ENCODE data around the gene ARHGAP15. TPM values are rescaled to one million over a fixed set of nuclear protein-coding genes. Genes with fewer than 3 reads are reported as not detected.

Gene ARHGAP15
- total and polyA plus RNA-seq, 9 donors: 6.7 to 21.0 (median 9.7) TPM

DNA sequence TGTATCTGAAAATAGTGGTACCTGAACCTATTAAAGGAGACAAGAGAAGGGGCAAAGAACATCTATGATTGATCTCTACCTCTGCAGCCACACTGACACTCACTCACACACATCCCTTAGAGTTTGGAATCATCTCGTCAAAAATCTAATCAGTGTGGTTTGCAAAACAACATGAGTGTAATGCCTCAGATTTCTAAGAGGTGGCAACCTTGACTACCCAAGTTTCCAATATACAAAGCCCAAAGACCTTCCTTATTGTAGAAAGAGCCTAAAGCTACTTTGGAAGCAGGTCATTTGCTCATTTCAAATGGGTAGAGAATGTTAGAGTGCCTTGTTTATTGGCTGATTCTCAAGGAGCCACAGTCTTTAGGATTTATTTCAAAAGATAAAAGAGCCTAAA lies 444.9 kb downstream of the ARHGAP15 start:
- H3K27me3 ChIP-seq (ENCODE audit: control insufficient read depth, insufficient read depth, low read length): no peaks in the 10 kb centered on the region
- no peak overlapping the region for H3K4me3 ChIP-seq (ENCODE audit: low read length)
- no peak overlapping the region for H3K27ac ChIP-seq (ENCODE audit: low read length)
- no CpG with 5 or more reads among the region's 1 CpG for WGBS (ENCODE audit: insufficient coverage)
- no peak for DNase-seq
- H3K36me3 ChIP-seq (ENCODE audit: control insufficient read depth, insufficient read depth, low read length): no peaks in the 10 kb centered on the region
- H3K4me1 ChIP-seq (ENCODE audit: control insufficient read depth, insufficient read depth, low read length): no peaks in the 10 kb centered on the region
- no peaks in the 10 kb centered on the region for H3K9me3 ChIP-seq (replicated peaks; ENCODE audit: control insufficient read depth, low read depth, low read length)

DNA sequence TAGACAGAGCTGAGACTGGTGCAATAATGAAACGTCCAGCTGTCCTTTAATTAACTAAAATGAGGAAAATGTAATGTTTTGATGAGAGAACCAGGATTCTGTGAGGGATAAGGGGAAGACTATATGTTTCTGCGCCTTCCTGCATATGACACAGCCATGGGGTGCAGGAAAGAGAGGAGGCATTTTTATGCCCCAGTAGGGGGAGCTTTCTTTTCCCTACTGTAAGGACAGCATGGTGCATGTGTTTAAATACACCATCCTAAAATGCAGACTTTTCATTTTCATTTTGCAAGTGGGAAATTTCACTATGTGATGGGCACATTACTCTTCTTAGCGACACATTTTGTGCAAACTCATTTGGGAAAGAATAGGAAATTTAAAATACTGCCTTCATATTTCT lies 446.1 kb downstream of the ARHGAP15 start:
- no peak overlapping the region for H3K27ac ChIP-seq (ENCODE audit: low read length)
- DNase-seq: no peak
- no peaks in the 10 kb centered on the region for H3K9me3 ChIP-seq (replicated peaks; ENCODE audit: control insufficient read depth, low read depth, low read length)
- H3K4me3 ChIP-seq (ENCODE audit: low read length): no peak overlapping the region
- no peaks in the 10 kb centered on the region for H3K27me3 ChIP-seq (ENCODE audit: control insufficient read depth, insufficient read depth, low read length)
- H3K36me3 ChIP-seq (ENCODE audit: control insufficient read depth, insufficient read depth, low read length): no peaks in the 10 kb centered on the region
- 80% methylated on average over 1 of the region's 3 CpGs for WGBS (ENCODE audit: insufficient coverage)
- H3K4me1 ChIP-seq (ENCODE audit: control insufficient read depth, insufficient read depth, low read length): no peaks in the 10 kb centered on the region

DNA sequence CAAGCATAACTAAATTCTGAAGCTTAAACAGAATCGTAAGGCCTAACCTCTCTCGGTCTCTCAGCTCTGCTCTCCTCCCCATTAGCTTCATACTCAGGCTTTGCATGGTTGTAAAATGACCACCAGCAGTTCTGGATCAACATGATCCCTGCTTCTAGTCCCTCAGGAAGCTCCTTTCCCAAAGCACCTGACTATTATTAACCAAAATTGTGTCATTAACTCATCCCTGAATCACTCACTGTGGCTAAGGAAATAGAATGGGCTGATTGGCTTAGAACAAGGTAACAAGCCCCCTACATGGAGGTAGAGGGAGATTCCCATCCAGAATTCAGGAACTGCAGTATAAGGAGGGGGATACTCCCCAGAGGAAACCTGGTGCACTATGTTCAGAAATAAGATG lies 448.3 kb downstream of the ARHGAP15 start:
- 63% methylated on average over 2 of the region's 2 CpGs for WGBS (ENCODE audit: insufficient coverage)

DNA sequence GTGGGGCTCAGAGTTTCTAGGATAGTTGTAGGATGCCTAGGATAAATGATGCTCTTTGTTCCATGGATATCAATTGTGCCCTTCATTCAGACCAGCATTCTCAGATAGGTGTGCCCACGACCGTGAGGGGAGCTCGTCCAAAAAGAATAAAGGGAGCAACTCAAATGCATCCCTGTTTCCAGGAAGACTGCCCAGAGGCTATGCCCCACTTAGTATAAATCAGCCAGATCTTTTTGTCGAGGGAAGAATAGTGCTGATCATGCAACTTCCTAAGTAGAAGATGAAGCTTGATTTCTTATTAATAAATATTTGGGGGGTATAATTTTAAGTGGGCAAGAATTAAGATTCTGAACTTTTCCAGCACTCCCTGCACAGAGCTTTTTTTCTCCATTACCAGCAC lies 450.2 kb downstream of the ARHGAP15 start:
- Histone ChIP-seq H3K36me3 (ENCODE audit: control insufficient read depth, insufficient read depth, low read length) (no peaks in the 10 kb centered on the region), H3K4me1 (ENCODE audit: control insufficient read depth, insufficient read depth, low read length) (no peaks in the 10 kb centered on the region), H3K4me3 (ENCODE audit: low read length) (no peak overlapping the region), H3K9me3 (replicated peaks; ENCODE audit: control insufficient read depth, low read depth, low read length) (no peaks in the 10 kb centered on the region), H3K27ac (ENCODE audit: low read length) (no peak overlapping the region), H3K27me3 (ENCODE audit: control insufficient read depth, insufficient read depth, low read length) (no peaks in the 10 kb centered on the region)
- no peak for DNase-seq
- WGBS (ENCODE audit: insufficient coverage): 100% methylated on average over 1 of the region's 4 CpGs

More for the DNA sequence above, 448.3 kb downstream of the ARHGAP15 start:
- Histone ChIP-seq H3K27me3 (ENCODE audit: control insufficient read depth, insufficient read depth, low read length) (no peaks in the 10 kb centered on the region), H3K4me3 (ENCODE audit: low read length) (no peak overlapping the region), H3K4me1 (ENCODE audit: control insufficient read depth, insufficient read depth, low read length) (no peaks in the 10 kb centered on the region), H3K9me3 (replicated peaks; ENCODE audit: control insufficient read depth, low read depth, low read length) (no peaks in the 10 kb centered on the region), H3K36me3 (ENCODE audit: control insufficient read depth, insufficient read depth, low read length) (no peaks in the 10 kb centered on the region), H3K27ac (ENCODE audit: low read length) (no peak overlapping the region)
- no peak for DNase-seq

DNA sequence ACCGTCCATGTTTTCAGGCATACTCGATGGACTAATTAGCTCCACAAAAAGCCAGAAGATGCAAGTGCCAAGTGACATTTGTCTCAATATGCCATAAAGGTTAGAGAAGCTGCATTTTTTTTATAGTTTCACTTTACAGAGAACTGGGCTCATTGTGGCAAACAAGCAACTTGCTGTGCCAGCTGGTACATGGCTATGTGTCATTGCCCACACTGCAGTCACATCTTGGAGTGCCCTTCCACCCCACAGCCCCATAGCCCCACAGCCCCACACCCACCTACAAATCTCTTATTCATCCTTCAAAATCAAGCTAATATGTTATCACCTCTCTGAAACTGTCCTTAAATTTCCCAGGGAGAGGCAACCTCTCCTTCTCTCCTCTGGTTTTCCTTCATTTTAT lies 451.9 kb downstream of the ARHGAP15 start:
- no peak overlapping the region for H3K4me3 ChIP-seq (ENCODE audit: low read length)
- no peak for DNase-seq
- 73% methylated on average over 2 of the region's 2 CpGs for WGBS (ENCODE audit: insufficient coverage)
- no peaks in the 10 kb centered on the region for H3K4me1 ChIP-seq (ENCODE audit: control insufficient read depth, insufficient read depth, low read length)
- H3K9me3 ChIP-seq (replicated peaks; ENCODE audit: control insufficient read depth, low read depth, low read length): no peaks in the 10 kb centered on the region
- H3K27ac ChIP-seq (ENCODE audit: low read length): no peak overlapping the region
- no peaks in the 10 kb centered on the region for H3K27me3 ChIP-seq (ENCODE audit: control insufficient read depth, insufficient read depth, low read length)
- no peaks in the 10 kb centered on the region for H3K36me3 ChIP-seq (ENCODE audit: control insufficient read depth, insufficient read depth, low read length)

DNA sequence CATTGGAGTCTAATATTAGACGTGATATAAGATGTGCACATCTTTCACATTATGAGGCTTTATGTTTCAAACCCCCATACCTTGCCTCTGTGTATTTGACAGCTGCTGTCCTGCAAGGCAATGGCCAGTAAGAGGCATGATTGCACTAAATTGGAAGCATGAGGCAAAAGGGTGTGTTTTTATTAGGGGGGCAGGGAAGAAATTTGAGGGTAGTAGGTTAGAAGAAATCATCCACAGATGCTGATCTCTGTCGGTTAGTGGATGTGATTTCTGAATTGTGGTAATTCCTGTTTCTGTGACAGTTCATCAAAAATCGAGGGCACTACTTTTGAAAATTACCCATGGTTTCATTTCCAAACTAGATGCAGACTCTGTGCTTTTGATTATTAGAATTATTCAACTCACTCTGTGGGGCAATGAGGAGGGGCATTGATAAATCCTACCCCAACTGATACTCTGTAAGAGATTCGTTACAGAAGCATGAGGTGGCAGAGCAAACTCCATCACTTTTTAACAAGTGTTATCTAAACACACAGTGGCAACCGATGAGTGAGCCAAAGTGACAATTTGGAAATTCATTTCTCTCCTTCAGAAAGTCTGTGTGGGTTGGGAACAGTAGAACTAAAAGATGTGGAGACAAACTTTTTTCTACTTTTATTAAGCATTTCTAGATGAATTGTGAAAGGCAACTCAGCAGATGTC lies 453.0 kb downstream of the ARHGAP15 start:
- WGBS (ENCODE audit: insufficient coverage): no CpG with 5 or more reads among the region's 5 CpGs
- Histone ChIP-seq H3K4me3 (ENCODE audit: low read length) (no peak overlapping the region), H3K36me3 (ENCODE audit: control insufficient read depth, insufficient read depth, low read length) (no peaks in the 10 kb centered on the region), H3K27ac (ENCODE audit: low read length) (no peak overlapping the region), H3K27me3 (ENCODE audit: control insufficient read depth, insufficient read depth, low read length) (no peaks in the 10 kb centered on the region), H3K4me1 (ENCODE audit: control insufficient read depth, insufficient read depth, low read length) (no peaks in the 10 kb centered on the region), H3K9me3 (replicated peaks; ENCODE audit: control insufficient read depth, low read depth, low read length) (peaks cover 6% of the 10 kb centered on the region)
- DNase-seq: peak; percentile 25

DNA sequence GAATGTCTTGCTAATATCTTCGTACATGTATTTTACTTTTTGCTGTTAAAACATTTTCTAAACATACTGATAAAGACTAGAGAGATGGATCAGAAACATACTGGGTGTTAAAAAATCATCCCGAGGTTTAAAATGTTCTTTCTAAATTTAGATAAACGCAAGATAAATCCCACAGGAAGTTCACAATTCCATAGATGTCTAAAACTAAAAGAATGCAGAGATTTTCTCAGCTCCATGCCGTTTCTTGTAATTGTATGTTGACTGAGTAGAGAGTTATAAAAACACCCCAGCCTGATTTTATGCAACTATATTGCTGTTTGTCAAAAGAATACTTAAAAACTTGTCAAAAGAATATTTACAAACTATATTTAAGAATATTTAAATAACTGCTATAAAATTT lies 455.7 kb downstream of the ARHGAP15 start:
- no peaks in the 10 kb centered on the region for H3K27me3 ChIP-seq (ENCODE audit: control insufficient read depth, insufficient read depth, low read length)
- no CpG with 5 or more reads among the region's 4 CpGs for WGBS (ENCODE audit: insufficient coverage)
- DNase-seq: no peak
- peaks cover 6% of the 10 kb centered on the region for H3K9me3 ChIP-seq (replicated peaks; ENCODE audit: control insufficient read depth, low read depth, low read length)
- H3K4me3 ChIP-seq (ENCODE audit: low read length): no peak overlapping the region
- H3K36me3 ChIP-seq (ENCODE audit: control insufficient read depth, insufficient read depth, low read length): no peaks in the 10 kb centered on the region
- no peak overlapping the region for H3K27ac ChIP-seq (ENCODE audit: low read length)
- H3K4me1 ChIP-seq (ENCODE audit: control insufficient read depth, insufficient read depth, low read length): no peaks in the 10 kb centered on the region

DNA sequence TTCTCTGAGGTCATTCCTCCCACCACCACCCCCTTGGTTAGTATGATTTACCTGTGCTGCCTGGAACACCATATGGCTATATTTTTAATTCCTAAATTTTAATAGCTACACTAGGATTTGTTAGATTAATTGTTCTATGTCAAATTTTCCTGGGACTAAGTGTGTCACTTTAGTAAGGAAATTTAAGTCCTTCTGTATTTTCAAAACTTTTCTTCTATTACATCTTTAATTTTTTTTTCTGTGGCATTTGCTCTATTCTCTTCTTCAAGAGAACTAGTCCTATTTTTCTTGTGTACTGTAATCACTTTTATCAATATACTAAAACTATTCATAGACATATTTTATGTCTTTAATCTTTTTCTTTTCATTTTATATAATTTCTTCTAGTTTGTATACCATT lies 456.9 kb downstream of the ARHGAP15 start:
- Histone ChIP-seq H3K36me3 (ENCODE audit: control insufficient read depth, insufficient read depth, low read length) (no peaks in the 10 kb centered on the region), H3K27ac (ENCODE audit: low read length) (no peak overlapping the region), H3K27me3 (ENCODE audit: control insufficient read depth, insufficient read depth, low read length) (no peaks in the 10 kb centered on the region), H3K9me3 (replicated peaks; ENCODE audit: control insufficient read depth, low read depth, low read length) (peaks cover 6% of the 10 kb centered on the region), H3K4me3 (ENCODE audit: low read length) (no peak overlapping the region), H3K4me1 (ENCODE audit: control insufficient read depth, insufficient read depth, low read length) (no peaks in the 10 kb centered on the region)
- no peak for DNase-seq

DNA sequence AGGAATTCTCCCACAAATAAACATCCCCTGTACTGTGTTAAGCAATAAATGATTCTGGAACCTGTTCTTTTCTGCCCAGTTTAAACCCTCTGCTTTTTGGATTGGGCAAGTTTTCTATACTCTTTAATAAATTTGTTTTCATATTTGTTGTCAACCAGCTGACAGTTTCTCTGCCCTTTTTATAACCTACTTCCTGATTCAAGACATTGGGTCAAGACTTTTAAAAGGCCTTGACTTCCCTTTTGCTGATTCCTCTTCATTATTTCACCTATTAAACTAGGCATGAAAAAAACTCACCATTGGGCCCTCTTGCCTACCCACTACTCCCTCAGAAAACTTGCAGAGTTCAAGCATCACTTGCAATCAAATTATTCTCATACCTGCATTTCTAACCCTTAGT lies 459.5 kb downstream of the ARHGAP15 start:
- Histone ChIP-seq H3K4me3 (ENCODE audit: low read length) (no peak overlapping the region), H3K9me3 (replicated peaks; ENCODE audit: control insufficient read depth, low read depth, low read length) (peaks cover 6% of the 10 kb centered on the region), H3K4me1 (ENCODE audit: control insufficient read depth, insufficient read depth, low read length) (no peaks in the 10 kb centered on the region), H3K36me3 (ENCODE audit: control insufficient read depth, insufficient read depth, low read length) (no peaks in the 10 kb centered on the region), H3K27me3 (ENCODE audit: control insufficient read depth, insufficient read depth, low read length) (no peaks in the 10 kb centered on the region), H3K27ac (ENCODE audit: low read length) (no peak overlapping the region)
- no peak for DNase-seq

DNA sequence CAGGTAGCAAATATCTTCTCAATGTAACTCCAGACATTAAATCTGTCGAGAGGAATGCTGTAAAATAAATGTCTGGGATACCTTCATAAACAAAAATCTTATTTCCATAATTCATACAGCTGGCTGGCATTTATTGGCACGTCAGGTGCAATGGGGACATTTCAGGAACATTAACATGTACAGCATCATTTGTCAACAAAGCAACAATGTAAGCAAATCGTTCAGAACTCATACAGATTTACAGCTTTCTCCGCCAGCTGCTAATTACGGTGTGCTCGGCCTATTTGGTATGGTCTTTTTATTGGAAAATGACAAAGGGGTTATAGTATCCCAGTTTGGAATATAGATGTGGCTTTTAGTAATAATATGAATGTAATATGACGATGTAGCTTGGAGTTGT lies 464.9 kb downstream of the ARHGAP15 start:
- Histone ChIP-seq H3K27ac (ENCODE audit: low read length) (no peak overlapping the region), H3K9me3 (replicated peaks; ENCODE audit: control insufficient read depth, low read depth, low read length) (no peaks in the 10 kb centered on the region), H3K27me3 (ENCODE audit: control insufficient read depth, insufficient read depth, low read length) (no peaks in the 10 kb centered on the region), H3K36me3 (ENCODE audit: control insufficient read depth, insufficient read depth, low read length) (no peaks in the 10 kb centered on the region), H3K4me3 (ENCODE audit: low read length) (no peak overlapping the region), H3K4me1 (ENCODE audit: control insufficient read depth, insufficient read depth, low read length) (no peaks in the 10 kb centered on the region)
- DNase-seq: no peak
- 82% methylated on average over 1 of the region's 7 CpGs for WGBS (ENCODE audit: insufficient coverage)

DNA sequence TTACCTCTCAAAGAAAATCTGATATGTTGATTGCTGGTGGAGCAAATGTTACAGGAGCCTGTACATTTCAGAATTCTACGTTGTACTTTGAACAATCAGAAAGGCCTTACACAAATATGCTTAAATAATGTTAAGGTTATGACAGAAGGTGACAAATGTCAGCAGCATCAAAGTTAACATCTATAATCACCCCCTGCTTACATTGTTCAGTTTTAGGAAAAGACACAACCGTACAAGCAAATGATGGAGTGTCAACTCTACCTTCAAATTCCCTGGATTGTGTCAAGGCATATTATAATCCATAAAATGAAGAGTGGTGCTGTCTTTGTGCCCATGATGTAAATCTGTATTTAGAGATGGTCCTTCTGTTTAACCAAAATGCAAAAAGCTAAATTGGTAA lies 465.5 kb downstream of the ARHGAP15 start:
- no peak overlapping the region for H3K4me3 ChIP-seq (ENCODE audit: low read length)
- WGBS (ENCODE audit: insufficient coverage): no CpG with 5 or more reads among the region's 2 CpGs
- H3K36me3 ChIP-seq (ENCODE audit: control insufficient read depth, insufficient read depth, low read length): no peaks in the 10 kb centered on the region
- no peaks in the 10 kb centered on the region for H3K9me3 ChIP-seq (replicated peaks; ENCODE audit: control insufficient read depth, low read depth, low read length)
- H3K4me1 ChIP-seq (ENCODE audit: control insufficient read depth, insufficient read depth, low read length): no peaks in the 10 kb centered on the region
- H3K27me3 ChIP-seq (ENCODE audit: control insufficient read depth, insufficient read depth, low read length): no peaks in the 10 kb centered on the region
- no peak overlapping the region for H3K27ac ChIP-seq (ENCODE audit: low read length)
- DNase-seq: no peak
